Measurements from ENCODE around the gene CIC.

CIC gene

GRCh38 chr19:42287827-42288107, 18.7 kb downstream of the CIC start:
- Histone ChIP-seq H3K4me2 (ENCODE audit: low read length) (no peak overlapping the region), H3K9me3 (ENCODE audit: insufficient read depth, low read length) (no peaks in the 10 kb centered on the region), H3K4me3 (ENCODE audit: low read length) (no peak overlapping the region), H3K36me3 (replicated peaks; ENCODE audit: low read depth, low read length) (peaks cover 40% of the 10 kb centered on the region), H3K27me3 (ENCODE audit: low read depth, low read length) (no peaks in the 10 kb centered on the region), H4K20me1 (ENCODE audit: insufficient read depth, low read length) (peaks cover 16% of the 10 kb centered on the region), H2AFZ (ENCODE audit: low read depth, low read length) (no peak overlapping the region), H3K27ac (ENCODE audit: low read length) (no peak overlapping the region), H3K79me2 (ENCODE audit: low read length) (peaks cover 19% of the 10 kb centered on the region), H3K4me1 (ENCODE audit: low read length) (peaks cover 25% of the 10 kb centered on the region), H3K9ac (ENCODE audit: low read length) (no peak overlapping the region)
- TF ChIP-seq, protein P1, sequence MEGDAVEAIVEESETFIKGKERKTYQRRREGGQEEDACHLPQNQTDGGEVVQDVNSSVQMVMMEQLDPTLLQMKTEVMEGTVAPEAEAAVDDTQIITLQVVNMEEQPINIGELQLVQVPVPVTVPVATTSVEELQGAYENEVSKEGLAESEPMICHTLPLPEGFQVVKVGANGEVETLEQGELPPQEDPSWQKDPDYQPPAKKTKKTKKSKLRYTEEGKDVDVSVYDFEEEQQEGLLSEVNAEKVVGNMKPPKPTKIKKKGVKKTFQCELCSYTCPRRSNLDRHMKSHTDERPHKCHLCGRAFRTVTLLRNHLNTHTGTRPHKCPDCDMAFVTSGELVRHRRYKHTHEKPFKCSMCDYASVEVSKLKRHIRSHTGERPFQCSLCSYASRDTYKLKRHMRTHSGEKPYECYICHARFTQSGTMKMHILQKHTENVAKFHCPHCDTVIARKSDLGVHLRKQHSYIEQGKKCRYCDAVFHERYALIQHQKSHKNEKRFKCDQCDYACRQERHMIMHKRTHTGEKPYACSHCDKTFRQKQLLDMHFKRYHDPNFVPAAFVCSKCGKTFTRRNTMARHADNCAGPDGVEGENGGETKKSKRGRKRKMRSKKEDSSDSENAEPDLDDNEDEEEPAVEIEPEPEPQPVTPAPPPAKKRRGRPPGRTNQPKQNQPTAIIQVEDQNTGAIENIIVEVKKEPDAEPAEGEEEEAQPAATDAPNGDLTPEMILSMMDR (IDR thresholded peaks at IDR 0.05; ENCODE audit: low read depth, low read length): no peak
- no peak for TF ChIP-seq EZH2phosphoT487 (IDR thresholded peaks at IDR 0.05; ENCODE audit: low read depth)

DNA sequence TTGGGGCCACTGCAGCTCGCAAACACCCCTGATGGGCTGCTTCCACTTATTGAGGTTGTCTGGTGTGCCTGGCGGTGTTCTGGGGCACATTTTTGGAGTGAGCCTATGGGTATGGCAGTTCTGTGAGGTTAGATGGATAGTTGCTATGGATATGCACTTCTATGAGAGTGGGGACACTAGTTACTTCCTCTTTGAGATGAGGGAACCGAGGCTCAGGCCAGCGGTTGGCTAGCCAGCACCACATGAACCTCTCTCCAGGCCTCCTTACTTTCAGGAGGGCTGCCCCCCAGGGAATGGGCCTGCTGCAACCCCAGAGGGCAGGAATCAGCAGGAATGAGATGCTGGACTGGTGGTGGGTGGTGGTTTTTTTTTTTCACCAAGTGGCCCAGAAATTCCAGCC, 19.3 kb downstream of the CIC start:
- H3K27ac ChIP-seq (ENCODE audit: low read length): no peak overlapping the region
- H3K9ac ChIP-seq (ENCODE audit: low read length): no peak overlapping the region
- H3K36me3 ChIP-seq (replicated peaks; ENCODE audit: low read depth, low read length): peaks cover 40% of the 10 kb centered on the region
- peaks cover 19% of the 10 kb centered on the region for H3K79me2 ChIP-seq (ENCODE audit: low read length)
- peaks cover 16% of the 10 kb centered on the region for H4K20me1 ChIP-seq (ENCODE audit: insufficient read depth, low read length)
- H3K4me3 ChIP-seq (ENCODE audit: low read length): no peak overlapping the region
- H3K27me3 ChIP-seq (ENCODE audit: low read depth, low read length): no peaks in the 10 kb centered on the region
- H2AFZ ChIP-seq (ENCODE audit: low read depth, low read length): no peak overlapping the region
- H3K9me3 ChIP-seq (ENCODE audit: insufficient read depth, low read length): no peaks in the 10 kb centered on the region
- TF ChIP-seq, protein P1 (IDR thresholded peaks at IDR 0.05; ENCODE audit: low read depth, low read length): no peak
- no peak for TF ChIP-seq EZH2phosphoT487 (IDR thresholded peaks at IDR 0.05; ENCODE audit: low read depth)
- no peak overlapping the region for H3K4me2 ChIP-seq (ENCODE audit: low read length)
- peaks cover 18% of the 10 kb centered on the region for H3K4me1 ChIP-seq (ENCODE audit: low read length)

DNA sequence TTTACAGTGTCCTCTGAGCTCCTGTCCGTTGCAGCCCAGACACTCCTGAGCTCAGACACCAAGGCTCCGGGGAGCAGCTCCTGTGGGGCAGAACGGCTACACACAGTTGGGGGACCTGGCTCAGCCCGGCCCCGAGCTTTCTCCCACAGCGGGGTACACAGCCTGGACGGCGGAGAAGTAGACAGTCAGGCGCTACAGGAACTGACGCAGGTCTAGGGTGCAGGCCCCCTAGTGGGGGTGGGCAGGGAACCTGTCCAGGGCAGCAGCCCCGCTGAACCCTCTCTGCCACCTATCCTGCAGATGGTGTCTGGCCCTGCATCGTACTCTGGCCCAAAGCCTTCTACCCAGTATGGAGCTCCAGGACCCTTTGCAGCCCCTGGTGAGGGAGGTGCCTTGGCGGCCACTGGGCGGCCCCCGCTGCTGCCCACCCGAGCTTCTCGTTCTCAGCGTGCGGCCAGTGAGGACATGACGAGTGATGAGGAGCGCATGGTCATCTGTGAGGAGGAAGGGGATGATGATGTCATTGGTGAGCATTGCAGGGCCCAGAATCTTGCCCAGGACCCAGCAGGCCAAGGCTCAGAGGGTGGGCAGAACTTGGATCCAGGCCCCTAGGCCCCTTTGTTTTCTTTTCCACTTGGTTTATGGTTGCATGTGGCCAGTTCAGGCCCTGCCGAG, 20.0 kb downstream of the CIC start:
- Histone ChIP-seq H3K79me2 (ENCODE audit: low read length) (peaks cover 19% of the 10 kb centered on the region), H3K9me3 (ENCODE audit: insufficient read depth, low read length) (no peaks in the 10 kb centered on the region), H3K27me3 (ENCODE audit: low read depth, low read length) (no peaks in the 10 kb centered on the region), H3K4me2 (ENCODE audit: low read length) (no peak overlapping the region), H3K9ac (ENCODE audit: low read length) (no peak overlapping the region), H3K4me1 (ENCODE audit: low read length) (peaks cover 18% of the 10 kb centered on the region), H3K36me3 (replicated peaks; ENCODE audit: low read depth, low read length) (peaks cover 41% of the 10 kb centered on the region), H4K20me1 (ENCODE audit: insufficient read depth, low read length) (peaks cover 16% of the 10 kb centered on the region), H3K27ac (ENCODE audit: low read length) (no peak overlapping the region), H3K4me3 (ENCODE audit: low read length) (no peak overlapping the region), H2AFZ (ENCODE audit: low read depth, low read length) (no peak overlapping the region)
- TF ChIP-seq, protein P1 (IDR thresholded peaks at IDR 0.05; ENCODE audit: low read depth, low read length): no peak
- TF ChIP-seq EZH2phosphoT487 (IDR thresholded peaks at IDR 0.05; ENCODE audit: low read depth): no peak

- Histone ChIP-seq H3K27me3 (ENCODE audit: low read depth, low read length) (no peaks in the 10 kb centered on the region), H3K79me2 (ENCODE audit: low read length) (peaks cover 17% of the 10 kb centered on the region), H3K9ac (ENCODE audit: low read length) (no peak overlapping the region), H3K9me3 (ENCODE audit: insufficient read depth, low read length) (no peaks in the 10 kb centered on the region), H3K4me3 (ENCODE audit: low read length) (no peak overlapping the region), H3K4me1 (ENCODE audit: low read length) (peaks cover 18% of the 10 kb centered on the region), H3K36me3 (replicated peaks; ENCODE audit: low read depth, low read length) (peaks cover 47% of the 10 kb centered on the region), H3K4me2 (ENCODE audit: low read length) (no peak overlapping the region), H3K27ac (ENCODE audit: low read length) (no peak overlapping the region), H2AFZ (ENCODE audit: low read depth, low read length) (no peak overlapping the region), H4K20me1 (ENCODE audit: insufficient read depth, low read length) (peaks cover 15% of the 10 kb centered on the region)
- TF ChIP-seq, protein P1 (IDR thresholded peaks at IDR 0.05; ENCODE audit: low read depth, low read length): no peak
- TF ChIP-seq EZH2phosphoT487 (IDR thresholded peaks at IDR 0.05; ENCODE audit: low read depth): no peak
Observed at GRCh38 chr19:42289556-42290041, 20.5 kb downstream of the CIC start.

All from OCI-LY3 (cell line).